Measurements from ENCODE around the gene AZI2. TPM values are rescaled to one million over a fixed set of nuclear protein-coding genes. Genes with fewer than 3 reads are reported as not detected.
A peak's percentile ranks its signal among the peaks of the same experiment; 100 is the strongest.

AZI2 gene
- total RNA-seq, 1 experiment from 2014 or later, result 43.4 TPM

- no peak for DNase-seq (ENCODE audit: low read depth)
Observed at GRCh38 chr3:28301688-28302087, 46.9 kb downstream of the AZI2 start.

DNA sequence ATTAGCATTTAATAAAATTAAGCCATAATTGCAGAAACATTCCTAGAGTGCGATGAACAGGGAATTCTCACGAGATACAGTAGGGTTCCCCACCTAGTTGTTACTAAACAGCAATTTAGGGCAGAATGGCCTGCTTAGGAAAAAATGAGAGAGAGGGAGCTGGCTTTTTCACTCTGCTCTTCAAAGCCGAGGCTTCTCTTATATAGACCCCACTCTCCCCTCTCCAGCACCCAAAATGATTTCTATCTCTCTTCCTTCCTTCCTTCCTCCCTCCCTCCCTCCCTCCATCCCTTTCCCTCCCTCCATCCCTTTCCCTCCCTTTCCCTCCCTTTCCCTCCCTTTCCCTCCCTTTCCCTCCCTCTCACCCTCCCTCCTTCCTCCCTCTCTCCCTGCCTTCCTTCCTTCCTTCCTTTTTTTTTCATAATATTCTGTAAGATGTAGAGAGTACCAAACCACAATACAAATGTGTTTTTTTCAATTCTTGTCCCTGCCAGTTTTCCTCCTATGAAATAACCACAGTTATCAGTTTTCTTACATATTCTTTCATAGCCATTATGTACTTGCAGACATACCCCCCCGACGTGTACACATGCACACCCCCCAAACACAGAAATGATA is 48.2 kb downstream of the AZI2 start:
- no peak for DNase-seq (ENCODE audit: low read depth)

DNA sequence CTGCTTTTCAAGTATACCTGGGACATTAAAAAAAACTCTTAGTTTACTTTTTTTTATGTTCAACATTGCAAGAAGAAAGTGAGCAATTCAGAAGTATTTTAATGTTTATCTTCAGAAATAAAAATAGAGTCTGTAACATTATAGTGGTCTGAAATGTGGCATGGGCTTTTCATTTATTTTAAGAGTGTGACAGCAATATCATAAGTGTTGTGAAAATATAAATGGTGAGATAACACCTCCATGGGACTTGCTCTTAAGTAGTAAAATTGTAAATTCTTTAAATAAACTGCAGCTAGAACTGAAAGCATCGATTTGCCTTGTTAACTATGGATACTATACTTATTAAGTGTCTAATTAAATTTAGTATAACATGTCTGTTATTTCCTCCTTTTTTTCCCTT is 48.9 kb downstream of the AZI2 start:
- no peak for DNase-seq (ENCODE audit: low read depth)

DNA sequence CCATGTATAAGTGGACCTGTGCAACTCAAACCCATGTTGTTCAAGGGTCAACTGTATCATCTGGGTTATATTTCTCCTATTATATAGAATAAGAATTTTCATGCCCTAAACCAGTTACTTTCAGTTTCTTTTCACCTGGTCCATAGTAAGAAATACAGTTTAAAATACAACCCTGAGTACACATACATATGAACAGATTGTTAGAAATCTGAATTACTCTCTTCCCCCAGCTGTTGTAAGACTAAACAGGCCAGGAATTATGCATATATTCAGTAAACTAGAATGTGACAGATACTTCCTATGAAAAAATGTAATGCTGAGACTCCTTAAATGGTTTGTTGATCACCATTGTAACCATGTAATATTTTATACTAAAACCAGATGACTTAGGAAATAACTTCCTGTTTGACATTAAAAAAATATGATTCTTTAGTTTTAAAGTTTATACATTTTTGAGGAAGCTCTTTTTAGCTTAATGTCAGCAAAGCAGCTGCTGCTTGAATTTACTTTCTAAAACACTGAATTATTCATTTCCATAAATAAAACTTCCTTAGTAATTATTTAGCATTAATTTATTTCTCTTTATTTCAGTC is 52.6 kb downstream of the AZI2 start:
- DNase-seq (ENCODE audit: low read depth), result no peak

DNA sequence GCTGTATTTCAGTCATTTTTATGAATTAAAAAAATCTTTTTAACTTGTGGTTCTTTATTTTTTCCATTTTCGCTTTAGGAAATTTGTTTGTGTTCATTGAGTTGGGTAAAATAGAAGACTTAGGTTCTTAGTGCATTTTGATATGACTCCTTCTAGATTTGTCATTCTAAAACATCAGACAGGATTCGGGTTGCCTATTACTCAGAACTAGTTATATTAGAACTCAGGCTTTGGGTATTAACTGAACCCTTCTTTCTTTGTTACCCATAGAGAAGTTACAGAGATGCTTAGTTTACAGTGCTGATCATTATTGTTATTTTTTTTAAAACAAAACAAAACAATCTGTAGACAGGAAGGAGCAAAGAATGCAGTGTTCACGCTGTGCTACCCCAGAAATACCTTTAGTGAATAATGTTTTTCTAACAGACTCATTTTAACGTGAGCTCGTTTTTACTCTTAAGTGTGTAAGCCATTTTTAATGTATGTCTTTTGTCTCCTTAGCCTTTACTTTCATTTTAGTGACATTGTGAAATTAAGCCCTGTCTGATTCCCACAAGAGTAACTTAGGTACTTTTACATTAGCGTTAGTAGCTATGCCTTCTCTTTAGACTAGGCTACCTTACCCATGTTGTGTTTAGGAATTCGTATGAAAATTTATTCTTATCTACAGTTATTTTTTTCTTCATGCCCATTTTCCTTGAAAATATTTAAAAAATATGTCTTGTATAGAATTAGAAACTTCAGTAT is 53.8 kb downstream of the AZI2 start:
- no peak for DNase-seq (ENCODE audit: low read depth)

DNA sequence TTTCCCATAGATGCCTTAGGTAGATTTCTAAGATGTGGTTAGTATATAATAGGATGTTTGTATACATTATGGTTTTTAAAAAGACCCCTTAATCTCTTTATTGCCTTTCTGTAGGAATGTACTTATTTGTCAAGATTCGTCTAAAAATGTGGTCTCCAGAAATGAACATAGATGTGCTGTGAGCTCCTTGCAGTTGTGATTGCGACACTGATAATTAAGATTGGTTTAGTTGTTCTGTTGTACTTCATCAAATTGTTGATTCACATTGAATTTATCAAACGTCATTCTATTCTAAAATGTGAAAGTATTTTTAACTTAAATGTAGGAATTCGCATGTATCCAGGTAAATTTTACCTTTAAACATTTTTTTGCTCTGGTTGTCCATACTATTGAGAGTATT is 56.0 kb downstream of the AZI2 start:
- DNase-seq (ENCODE audit: low read depth), result no peak

GRCh38 chr3:28291577-28291976 is 57.0 kb downstream of the AZI2 start:
- DNase-seq (ENCODE audit: low read depth), result no peak

DNA sequence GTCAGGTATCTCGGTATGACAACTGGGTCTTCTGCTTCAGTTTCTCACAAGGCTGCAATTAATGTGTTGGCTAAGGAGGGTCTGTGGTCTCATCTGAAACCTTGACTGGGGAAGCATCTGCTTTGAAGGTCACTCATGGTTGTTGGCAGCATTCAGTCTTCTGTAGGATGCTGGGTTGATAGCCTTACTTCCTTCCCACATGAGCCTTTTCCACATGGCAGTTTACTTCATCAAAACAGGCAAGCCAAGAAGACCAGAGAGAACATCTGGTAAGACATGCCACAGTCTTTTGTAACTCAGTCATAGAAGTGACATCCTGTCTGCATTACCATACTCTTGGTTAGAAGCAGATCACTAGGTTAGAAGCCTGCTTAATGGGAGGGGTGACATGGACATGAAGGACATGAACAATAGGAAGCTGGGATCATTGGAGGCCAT is 57.7 kb downstream of the AZI2 start:
- DNase-seq (ENCODE audit: low read depth), result no peak

GRCh38 chr3:28287046-28287445 is 61.6 kb downstream of the AZI2 start:
- no peak for DNase-seq (ENCODE audit: low read depth)

DNA sequence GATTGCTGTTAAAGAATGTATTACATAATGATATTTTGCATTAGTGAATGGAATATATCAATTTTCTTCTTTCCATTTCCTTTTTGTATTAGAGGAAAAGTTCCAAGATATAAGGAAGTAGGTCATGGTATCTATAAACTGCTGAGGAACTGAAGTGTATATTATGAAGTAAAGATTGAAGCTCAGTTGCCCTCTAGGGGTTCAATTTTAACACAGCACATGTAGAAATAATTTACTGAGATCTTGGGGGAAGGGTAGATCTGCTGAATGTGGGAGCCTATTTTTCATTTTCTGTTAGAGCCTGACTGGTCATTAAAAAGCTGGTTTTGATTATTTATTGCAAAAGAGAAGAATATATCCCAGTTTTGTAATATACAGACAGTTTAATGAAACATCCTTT is 62.0 kb downstream of the AZI2 start:
- peak; percentile 36 for DNase-seq (ENCODE audit: low read depth)

- DNase-seq (ENCODE audit: low read depth), result no peak
Observed at GRCh38 chr3:28280781-28281180, 67.8 kb downstream of the AZI2 start.

DNA sequence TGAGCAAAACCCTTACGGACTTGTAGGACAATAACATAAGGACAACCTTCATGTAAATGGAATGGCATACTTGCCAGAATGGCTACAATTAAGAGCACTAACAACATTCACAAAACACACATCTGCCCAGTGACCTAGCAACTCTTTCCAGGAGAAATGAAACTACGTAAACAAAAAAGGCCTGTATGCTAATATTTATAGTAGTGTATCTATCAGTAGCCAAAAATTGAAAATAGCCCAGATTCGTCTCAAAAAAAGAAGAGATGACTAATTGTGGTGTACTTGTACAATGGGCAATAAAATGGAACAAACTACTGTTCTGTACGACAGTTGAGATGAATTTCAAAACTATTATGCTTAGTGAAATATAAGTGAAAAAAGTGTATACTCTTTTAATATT is 68.9 kb downstream of the AZI2 start:
- no peak for DNase-seq (ENCODE audit: low read depth)

- DNase-seq (ENCODE audit: low read depth), result no peak
Observed at GRCh38 chr3:28278918-28279317, 69.7 kb downstream of the AZI2 start.

- DNase-seq (ENCODE audit: low read depth), result no peak
Observed at GRCh38 chr3:28273837-28274236, 74.8 kb downstream of the AZI2 start.

Other genes starting within 250 kb of the AZI2 start
- 17.4 and 22.1 TPM in 2 replicates for gene CMC1, start 107.2 kb downstream of the AZI2 start, total RNA-seq (2014; rRNA removed; shearing (Covaris generic))
- not detected in 2 replicates for gene ZCWPW2, start 103 bp downstream of the AZI2 start, total RNA-seq (2014; rRNA removed; shearing (Covaris generic))

All from HT1080 (cell line).